NK-92 treated with Interleukin-12 subunit alpha and Interleukin-12 subunit beta, amount 100 ng/mL, for 24 hours (cell line): Measurements from ENCODE around the gene DIPK1C.

Experiments used
- DNase-seq: peaks from one replicate; lab custom pipeline; 2025; lab: John Stamatoyannopoulos, UW

DIPK1C gene

DNA sequence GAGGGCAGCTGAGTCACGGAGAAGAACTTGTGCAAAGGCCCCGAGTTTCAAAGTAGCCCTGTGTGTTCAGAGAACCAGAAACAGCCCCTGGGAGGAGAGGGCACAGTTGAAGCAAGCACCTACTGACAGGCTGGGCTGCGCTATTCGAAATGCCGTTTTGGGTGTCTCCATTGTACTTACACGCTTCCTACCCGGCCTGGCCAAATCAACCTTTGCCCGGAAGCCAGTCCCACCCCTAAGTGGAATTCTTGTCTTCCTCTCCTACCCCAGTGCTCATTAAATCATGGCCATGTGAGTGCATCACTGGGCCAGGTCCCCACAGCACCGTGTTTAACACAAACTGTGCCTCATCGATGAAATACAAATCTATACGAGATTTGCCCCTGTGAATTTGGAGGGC, 6.0 kb downstream of the DIPK1C start:
- no peak for DNase-seq

DNA sequence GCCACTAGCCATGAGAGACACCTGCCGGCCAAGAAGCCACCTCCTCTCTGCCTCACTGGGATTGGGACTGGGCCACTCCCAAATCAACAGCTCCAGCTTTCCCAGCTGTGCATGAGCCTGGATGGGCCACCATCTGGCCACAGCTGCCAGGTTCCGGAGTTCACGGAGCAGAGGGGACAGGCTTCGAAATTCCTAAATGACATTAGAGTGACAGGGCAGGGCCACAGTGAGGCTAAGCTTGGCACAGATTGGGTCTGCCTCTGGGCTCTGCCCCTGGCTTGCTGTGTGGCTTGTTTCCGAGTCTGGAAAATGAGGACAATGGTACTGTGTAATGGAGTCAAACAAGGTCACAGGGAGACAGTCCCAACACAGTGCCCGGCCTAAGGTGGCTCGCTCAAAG, 6.5 kb downstream of the DIPK1C start:
- no peak for DNase-seq

DNA sequence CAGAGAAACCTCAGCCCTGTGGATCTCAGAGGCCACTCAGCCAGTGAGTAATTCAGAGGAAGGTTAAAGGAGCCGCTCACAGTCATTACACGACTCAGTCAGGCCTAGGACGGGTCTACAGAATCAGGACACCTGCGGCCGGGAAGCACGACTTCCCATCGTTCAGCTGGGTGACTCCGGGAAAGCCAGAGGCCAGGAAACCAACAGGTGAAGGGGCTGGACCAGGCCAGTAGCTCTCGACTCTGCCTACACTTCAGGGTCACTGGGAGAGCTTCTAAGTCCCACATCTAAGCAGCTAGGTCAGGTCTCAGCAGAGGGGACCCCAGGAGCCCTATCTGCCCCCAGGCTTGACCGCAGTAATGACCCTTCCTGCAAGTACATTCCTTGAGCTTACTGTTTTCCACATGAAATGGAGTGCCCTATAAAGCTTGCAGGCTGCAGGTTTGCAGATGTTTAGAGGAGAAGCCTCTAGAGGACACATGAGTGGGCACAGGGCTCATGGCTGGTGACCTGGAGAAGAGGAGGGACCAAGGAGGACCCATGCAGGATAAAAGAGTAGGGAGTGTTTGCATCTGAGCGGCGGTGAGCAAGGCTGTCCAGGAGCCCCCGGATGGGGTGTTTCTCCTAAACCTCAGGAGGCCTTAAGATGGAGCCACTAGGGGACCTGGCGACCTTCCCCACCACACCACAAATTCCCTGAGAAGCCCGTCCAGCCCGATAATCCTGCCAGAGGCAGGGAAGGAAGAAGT, 9.5 kb downstream of the DIPK1C start:
- no peak for DNase-seq

DNA sequence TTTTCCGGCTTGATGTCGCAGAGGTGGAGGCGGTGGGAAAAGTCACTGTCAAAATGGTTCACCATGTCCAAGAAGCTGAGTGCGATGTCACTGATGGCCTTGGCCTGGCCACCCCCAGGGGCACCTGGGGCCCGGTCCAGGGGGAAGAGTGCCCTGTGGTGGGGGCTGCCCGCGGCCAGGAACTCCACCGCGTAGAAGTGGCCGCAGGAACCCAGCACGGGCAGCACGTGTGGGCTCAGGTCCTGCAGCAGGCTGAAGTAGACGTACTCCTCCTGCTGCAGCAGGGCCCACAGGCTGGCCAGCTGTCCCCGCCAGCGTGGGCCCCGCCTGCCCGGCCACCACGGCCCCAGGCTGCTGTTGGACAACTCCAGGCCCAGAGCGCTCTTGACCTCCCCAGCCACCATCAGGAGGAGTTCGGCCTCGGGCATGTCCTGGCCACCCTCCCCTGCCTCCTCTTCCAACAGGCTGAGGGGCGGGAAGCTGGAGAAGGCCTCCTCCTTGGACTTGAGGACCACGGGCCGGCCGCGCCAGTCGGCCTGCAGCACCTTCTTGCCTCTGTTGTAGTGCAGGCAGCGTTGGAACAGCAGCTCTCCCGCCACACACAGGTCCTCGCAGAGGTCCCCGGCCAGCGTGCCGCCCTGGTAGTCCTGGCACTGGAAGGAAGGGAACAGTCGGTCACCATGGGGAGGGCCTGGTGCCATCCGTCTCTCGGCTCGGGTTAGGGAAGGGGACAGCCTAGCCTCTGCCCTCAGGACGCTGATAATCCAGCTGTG, 10.3 kb downstream of the DIPK1C start:
- DNase-seq = no peak

DNA sequence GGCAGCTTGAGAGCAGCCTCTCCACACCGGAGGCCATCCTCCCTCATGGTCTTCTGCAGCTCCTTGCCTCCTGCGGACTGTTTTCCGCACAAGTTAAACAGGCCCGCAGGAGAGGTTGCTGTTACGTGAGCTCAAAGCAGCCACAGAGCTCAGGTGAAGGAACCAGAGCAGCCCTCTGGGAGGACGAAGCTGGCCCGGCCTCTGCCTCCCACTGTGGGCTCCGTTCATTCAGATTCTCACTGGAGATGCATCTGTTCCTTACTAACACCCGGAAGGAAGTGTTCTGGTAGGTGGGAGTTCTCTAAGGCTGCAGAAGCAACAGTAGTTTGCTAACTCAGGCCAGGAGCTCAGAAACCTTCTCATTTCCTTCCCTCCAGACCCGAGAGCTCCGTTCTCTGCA, 10.9 kb downstream of the DIPK1C start:
- DNase-seq = no peak

DNA sequence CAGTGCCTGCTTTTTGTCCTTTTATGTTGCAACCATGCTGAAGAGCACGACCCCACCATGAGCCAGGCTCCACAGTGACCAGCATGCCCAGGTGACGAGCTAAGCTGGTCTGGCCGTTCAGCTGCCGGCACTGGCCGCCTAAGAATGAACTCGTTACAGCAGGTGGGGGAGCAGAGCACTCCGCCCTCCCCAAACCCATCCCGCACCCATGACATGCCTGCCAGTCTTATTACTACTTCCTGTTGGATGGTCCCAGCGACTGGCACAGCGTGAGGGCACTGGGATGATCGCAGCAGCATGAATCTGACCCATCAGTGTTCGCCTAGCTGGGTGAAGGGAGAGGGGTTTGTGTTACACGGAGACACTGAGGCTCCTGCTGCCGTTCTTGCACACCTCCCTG, 11.5 kb downstream of the DIPK1C start:
- no peak for DNase-seq

DNA sequence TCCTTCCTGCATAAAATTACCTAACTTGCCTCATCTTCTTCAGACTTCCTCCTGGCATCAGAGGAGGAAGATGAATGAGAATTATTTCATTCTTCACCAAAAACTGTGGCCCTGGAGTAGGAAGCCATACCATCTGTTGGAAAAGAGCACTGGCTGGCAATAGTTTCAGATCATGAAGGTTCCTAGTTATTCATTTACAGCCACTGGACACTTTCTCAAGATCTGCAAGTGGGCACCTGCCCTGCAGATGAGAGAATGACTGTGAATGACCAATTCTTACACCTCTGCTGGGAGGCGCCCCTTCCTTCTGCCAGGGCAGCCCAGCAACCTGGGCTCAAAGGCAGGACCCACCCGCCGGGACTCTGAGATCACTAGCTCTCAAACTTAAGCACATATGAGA, 13.0 kb downstream of the DIPK1C start:
- no peak for DNase-seq

DNA sequence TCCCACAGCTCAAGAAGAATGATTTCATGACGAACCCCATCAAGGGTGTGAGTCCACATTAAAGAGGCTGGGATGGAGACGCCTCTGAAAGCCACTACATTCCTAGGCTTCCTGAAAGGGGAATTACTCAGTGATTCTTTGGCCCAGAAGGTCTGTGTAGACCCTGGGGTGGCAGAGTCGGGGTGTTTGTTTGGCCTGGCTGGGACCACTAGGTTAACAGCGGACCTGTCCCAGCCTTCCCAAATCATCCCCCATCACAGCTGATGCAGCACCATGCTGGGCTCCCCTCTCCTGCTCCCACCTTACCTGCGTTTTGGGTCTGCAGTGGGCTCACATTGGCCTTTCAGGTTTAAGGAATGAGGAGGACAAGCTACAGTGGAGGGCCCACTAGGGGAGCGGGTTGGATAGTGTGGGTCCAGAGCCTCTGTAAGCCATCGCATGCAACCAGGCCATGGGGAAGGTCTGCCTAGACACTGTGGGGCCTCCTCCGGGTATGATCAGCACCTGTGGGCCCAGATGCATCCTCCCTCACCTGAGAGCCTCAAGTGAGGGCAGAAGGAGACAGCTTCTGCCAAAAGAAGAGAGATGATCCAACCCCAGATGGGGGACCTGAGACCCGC, 16.2 kb downstream of the DIPK1C start:
- no peak for DNase-seq

DNA sequence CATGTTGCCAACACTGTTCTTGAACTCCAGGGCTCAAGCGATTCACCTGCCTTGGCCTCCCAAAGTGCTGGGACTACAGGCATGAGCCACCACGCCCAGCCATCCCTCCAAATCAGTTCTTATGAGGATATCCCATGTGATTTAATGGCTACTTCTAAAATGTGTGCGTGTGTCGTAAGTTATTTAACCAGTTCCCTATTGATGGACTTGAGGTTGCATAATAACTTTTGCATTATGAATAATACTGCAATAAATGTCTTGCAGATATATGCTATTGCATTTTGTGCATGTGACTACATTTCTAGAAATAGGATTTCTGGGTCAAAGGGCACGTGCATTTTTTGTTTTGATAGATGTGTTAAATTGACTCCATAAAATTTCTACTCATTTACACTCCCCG, 19.0 kb downstream of the DIPK1C start:
- DNase-seq = no peak

DNA sequence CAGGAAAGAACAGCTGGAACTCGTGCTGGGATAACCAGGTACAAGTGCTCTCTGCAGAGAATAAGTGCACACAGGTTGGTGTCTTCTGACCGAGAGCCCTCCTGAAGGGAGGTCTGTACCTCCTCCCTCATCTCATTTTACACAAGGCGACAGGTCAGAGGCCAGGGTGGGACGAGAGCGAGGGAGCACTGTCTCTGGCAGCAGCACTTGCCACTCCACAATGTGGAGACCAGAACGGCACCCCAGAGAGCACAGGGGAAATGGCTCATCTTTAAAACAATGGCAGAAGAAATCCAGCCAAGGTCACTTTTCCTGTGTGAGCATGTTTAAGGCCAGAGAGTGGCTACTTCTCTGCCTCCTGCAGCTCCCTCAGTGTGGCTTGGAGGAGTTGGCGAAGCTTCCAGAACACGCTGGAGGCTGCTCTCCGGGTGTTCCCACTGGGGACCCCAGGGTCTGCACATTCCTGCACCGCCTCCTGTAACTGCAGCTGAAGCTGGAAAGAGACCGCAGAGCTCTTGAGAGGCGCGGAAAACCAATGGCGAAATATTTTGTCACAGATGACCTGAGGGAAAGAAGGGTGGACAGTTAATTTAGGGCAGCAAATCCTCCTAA, 20.8 kb downstream of the DIPK1C start:
- no peak for DNase-seq

DNA sequence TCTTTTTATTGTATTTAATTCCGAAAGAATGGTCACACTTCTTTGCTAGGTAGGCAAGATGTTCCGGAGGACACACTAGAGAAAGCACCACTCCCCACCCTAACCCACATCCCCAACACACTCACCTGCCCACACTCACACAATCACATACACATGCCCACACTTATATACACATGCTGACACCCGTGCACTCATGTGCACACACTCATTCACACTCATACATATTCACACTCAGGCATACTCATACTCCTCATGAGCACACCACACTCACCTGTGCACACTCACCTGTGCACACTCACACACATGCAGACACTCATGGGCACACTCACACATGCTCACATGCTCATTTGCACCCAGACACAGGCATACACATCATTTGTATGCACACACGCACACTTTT, 21.4 kb downstream of the DIPK1C start:
- DNase-seq = no peak

DNA sequence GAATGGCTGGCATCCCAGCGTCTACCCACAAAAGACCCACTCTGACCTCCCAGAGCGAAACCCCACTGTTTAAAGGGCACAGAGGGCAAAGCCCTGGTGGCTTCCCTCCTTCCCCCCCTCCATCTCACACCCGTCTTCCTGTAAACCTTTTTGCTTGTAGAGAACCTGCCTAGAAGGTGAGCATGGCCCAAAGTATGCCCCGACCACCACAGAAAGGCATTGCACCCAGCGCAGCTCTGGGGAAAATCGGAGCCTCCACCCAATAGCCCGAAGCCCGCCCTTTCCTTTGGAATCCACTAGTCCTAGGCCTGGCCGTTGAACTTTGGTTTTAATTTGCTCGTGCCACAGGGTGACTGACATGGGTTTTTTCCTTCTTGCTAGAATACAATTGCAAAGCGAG, 22.6 kb downstream of the DIPK1C start:
- DNase-seq = no peak

DNA sequence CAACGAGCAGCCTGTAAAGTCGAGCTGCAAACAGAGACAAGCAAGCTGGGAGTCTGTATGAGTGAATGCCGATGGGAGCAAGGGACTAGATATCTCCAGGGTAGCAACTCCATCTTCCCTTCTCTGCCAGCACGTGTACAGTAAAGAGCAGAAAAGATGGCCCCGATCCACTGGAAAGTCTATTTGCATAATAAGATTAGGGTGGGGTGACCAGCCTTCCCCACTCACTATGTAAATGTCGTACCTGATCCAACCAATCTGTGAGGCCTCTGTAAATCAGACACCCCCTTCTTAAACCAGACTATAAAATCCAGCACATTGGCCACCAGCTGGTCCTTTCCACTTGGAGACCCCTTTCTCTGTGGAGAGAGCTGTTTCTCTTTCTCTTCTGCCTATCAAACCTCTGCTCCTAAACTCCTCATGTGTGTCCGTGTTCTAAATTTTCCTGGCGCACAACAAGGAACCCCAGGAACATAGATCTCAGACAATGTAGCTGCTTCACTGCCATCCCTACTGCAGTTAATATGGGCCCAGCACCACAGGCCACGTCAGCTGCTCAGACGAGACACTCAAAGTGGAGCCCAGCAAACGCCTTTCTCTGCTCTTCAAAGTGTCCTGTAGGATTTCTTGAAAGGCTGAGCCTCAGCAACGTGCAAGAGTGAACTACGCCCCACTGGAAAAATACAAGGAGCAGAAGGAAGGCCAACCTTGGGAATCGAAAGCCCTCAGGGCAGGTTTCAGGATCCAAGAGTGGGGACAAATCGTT, 26.1 kb downstream of the DIPK1C start:
- DNase-seq = no peak

DNA sequence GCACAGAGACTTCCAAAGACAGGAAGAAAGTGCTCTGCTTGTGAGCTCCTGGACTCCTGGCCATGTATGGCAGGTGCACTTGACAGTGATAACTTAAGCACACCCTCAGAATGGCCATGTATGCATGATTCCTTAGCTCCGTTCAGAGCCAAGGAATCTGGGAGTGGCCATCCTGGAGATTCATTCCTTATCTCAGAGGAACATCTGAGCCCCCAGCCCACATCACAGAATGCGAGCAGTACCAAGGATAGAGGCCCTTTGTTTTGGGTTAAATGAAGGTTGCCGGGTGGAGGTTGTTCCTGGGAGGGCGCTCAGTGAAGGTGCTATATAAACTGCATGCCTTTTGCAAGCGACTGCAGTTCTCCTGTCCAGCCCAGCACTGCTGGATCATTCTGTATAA, 26.9 kb downstream of the DIPK1C start:
- no peak for DNase-seq

DNA sequence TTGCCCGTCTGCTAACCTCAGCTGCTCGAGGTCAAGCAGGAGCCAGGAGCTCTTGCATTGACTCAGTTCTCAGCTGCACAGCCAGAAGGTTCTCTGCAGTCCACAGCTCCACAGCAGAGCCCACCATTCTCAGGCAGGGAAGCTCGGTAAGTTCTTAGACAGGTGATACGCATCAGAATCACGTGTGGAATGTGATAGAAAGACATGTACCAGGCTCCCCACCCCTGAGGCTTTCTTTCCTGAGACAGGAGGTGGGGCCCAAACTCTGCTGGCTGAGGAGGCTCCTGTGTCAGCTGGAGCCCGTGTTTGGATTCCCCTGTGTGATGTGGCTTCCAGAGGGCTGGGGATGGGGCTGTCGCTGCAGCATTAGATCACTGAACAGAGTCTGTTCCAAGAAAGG, 28.0 kb downstream of the DIPK1C start:
- no peak for DNase-seq

DNA sequence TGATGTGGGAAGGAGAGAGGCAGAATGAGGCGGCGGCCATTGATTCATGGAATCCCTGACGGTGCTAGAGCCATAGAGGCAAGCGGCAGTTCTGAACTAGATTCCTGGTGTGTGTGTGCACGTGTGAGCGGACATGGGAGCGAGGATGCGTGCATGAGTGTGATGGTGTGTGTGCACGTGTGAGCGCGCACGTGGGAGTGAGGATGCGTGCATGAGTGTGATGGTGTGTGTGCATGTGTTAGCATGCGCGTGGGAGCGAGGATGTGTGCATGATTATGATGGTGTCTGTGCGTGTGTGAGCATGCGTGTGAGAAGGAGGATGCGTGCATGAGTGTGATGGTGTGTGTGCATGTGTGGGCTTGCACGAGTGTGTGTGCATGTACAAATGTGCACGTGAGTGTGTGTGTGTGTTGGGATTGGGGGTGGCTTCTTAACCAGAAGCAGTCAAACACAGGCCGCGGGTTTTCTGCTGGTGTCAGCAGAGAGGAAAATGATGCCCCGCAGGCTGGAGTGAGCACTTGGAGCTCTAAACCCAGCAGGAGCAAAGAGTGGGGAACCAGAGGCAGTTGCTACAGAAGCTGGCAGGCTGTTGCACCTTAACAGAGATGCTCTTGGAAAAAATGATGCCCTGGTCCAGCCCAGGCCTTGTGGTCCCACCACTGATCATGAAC, 29.5 kb downstream of the DIPK1C start:
- DNase-seq = no peak

DNA sequence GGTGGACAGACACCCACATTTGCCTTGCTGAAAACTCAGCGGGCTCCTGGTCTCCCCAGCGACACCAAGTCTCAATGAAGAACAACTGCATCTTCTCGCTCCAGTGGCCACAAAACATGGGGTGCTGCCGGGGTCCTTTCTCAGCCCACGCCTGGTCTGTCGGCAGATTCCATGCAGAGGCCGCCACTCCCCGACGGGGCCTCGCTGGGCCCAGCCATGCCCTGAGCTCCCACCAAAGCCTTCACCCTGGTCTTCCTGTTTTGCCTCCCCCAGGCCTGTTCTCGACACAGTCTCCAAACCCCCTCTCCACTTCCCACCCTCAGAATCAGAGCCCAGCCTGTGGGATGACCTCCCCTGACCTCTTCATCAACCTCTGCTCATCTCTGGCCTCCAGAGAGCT, 31.2 kb downstream of the DIPK1C start:
- no peak for DNase-seq

DNA sequence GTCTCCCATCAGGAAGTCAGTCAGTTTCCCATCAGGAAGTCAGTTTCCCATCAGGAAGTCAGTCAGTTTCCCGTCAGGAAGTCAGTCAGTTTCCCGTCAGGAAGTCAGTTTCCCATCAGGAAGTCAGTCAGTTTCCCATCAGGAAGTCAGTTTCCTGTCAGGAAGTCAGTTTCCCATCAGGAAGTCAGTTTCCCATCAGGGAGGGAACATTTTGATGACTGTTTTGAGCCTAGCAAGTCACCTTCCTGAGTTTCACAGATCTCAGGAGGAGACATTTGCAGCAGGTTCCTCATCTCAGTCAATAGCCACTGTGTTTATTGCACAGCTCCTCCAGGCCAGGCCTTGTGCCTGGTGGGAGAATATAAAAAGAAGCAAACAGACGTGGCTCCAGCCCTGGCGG, 31.9 kb downstream of the DIPK1C start:
- DNase-seq = no peak

DNA sequence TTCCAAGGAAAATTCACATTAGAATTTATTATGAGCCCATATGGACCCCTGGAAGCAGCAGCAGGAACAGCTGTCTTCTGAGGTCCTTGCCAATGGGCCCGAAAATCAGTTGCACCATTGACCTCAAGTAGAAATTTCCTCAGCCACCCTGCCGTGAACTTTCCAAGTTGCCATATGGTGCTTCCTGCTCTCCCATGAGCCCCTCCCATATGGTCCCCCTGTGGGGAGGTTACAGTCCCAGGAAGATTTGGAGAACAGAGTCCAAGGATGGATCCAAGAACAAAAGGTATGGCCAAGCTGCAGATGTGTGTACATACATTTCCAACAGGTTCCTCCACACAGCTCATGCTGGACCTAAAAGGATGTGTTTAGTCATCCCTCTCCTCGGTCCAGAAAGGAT, 34.6 kb downstream of the DIPK1C start:
- DNase-seq = no peak

DNA sequence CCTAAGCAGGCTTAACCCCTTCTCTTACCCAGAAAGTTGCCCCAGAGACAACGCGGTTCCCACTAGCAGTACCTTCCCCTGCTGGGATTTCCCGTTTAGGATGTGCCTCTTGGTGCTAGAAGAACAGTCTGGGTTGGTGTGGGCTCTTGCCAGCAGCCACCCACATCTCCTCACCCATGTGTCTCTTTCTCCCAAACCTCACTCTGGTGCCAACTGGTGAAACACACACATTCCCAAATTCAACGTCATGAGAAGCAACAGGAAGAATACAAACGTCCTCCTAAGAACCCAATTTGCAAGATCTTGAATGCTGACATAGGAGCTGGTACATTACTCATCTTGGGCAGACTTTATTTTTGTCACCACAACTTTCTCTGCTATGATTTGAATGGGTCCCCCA, 36.2 kb downstream of the DIPK1C start:
- no peak for DNase-seq

DNA sequence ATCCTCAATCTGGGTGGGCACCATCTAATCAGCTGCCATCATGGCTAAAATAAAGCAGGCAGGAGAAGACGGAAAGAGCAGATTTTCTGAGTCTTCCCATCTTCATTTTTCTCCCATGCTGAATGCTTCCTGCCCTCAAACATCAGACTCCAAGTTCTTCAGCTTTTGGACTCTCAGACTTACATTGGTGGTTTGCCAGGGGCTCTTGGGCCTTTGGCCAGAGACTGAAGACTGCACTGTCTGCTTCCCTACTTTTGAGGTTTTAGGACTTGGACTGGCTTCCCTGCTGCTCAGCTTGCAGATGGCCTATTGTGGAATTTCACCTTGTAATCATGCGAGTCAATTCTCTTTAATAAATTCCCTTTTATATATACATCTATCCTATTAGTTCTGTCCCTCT, 36.6 kb downstream of the DIPK1C start:
- no peak for DNase-seq

DNA sequence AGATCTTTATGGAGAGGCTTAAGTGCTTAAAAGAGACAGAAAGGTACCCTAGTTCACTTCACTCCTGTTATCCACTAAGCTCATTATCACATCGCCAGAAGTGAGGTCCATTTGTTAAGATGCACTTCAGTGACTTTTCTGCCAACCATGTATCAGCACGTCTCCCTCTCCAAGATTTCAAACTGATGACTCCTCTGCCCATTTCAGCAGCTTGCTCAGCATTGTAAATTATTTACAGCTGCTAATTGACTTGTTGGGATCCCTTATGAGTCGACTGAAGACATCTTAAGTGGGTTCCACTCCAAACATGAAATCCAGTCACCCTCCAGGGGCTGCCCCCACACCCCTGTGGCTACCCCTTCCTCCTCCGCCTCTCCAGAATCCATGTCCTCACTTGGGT, 37.3 kb downstream of the DIPK1C start:
- DNase-seq = no peak
